ENCODE measurements around the gene CST4. TPM values are rescaled to one million over a fixed set of nuclear protein-coding genes. Genes with fewer than 3 reads are reported as not detected.

The CST4 gene
- total RNA-seq, 1 experiment from 2014 or later: not detected

DNA sequence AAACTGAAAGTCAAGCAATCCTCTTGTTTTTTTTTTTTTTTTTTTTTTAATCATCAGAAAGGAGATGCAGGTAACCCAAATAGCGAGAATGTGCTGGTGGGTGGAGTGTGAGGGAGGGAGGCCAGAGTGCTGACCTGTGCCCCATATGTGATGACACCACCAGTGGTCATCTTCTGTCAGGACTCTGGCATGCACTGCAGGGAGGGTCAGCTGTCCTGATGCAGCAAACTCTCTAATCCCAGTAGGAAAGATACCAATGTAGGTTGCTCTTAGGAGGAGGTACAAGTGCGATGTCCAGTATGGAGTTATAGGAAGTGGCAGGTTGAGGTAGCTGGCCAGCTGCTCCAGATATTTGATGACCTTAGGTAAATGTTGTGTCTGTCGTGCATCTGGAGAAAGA, 2.8 kb upstream of the CST4 start:
- TF ChIP-seq, protein P1, sequence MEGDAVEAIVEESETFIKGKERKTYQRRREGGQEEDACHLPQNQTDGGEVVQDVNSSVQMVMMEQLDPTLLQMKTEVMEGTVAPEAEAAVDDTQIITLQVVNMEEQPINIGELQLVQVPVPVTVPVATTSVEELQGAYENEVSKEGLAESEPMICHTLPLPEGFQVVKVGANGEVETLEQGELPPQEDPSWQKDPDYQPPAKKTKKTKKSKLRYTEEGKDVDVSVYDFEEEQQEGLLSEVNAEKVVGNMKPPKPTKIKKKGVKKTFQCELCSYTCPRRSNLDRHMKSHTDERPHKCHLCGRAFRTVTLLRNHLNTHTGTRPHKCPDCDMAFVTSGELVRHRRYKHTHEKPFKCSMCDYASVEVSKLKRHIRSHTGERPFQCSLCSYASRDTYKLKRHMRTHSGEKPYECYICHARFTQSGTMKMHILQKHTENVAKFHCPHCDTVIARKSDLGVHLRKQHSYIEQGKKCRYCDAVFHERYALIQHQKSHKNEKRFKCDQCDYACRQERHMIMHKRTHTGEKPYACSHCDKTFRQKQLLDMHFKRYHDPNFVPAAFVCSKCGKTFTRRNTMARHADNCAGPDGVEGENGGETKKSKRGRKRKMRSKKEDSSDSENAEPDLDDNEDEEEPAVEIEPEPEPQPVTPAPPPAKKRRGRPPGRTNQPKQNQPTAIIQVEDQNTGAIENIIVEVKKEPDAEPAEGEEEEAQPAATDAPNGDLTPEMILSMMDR (IDR thresholded peaks at IDR 0.05; ENCODE audit: unreplicated experiment): no peak
- H3K4me3 Mint-ChIP-seq (ENCODE audit: low read depth, unreplicated experiment): no peak overlapping the region
- DNase-seq: no peak
- no peaks in the 10 kb centered on the region for H3K9me3 Mint-ChIP-seq (ENCODE audit: low read depth, unreplicated experiment)
- no peaks in the 10 kb centered on the region for H3K36me3 Mint-ChIP-seq (ENCODE audit: insufficient read depth, unreplicated experiment)
- no peaks in the 10 kb centered on the region for H3K27me3 Mint-ChIP-seq (ENCODE audit: unreplicated experiment)
- H3K27ac Mint-ChIP-seq (ENCODE audit: unreplicated experiment): no peak overlapping the region
- CTCF ChIA-PET: no interaction called here
- H3K4me1 Mint-ChIP-seq (ENCODE audit: low read depth, unreplicated experiment): no peaks in the 10 kb centered on the region
- intact Hi-C loops (cut with micrococcal nuclease; ENCODE audit: unreplicated experiment): no loop called here
- no TSS peak for BruUV-seq (replicated peaks)

DNA sequence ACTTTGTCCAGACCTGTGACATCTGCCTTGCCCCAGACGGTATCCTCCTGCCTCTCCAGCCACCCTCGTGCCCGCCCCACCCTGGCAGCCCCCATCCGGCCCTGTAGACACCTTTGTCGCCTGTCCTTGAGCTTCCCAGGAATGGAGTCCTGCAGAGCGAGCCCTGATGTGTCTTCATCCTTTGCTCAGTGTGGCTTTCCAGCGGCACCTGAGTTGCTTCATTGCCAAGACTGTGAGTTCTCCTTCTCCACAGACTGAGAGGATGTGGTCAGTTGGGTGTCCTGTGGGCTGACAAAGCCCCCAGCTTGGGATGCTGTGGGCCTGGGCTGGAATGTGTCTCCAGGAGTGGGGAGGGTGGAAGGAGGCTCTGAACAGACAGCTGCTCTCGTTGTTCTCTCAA, 1.7 kb upstream of the CST4 start:
- H3K4me3 Mint-ChIP-seq (ENCODE audit: low read depth, unreplicated experiment): no peak overlapping the region

DNA sequence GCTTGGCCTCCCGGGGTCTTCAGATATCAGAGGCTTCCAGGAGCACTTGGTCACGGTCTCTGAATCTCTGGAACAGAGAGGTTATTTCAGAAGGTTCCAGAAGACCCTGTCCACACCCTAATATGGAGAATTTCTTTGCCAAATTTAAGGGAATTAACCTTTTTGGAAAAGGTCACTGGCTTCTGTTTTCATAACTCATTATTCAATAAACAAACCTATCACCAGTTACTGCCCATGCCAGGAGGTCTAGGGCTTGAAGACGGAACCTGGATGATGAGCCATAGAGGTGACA, 507 bp upstream of the CST4 start:
- H3K4me3 Mint-ChIP-seq (ENCODE audit: low read depth, unreplicated experiment): no peak overlapping the region
- intact Hi-C loops (cut with micrococcal nuclease; ENCODE audit: unreplicated experiment): no loop called here
- CTCF ChIA-PET: no interaction called here

More for the DNA sequence above, 1.7 kb upstream of the CST4 start:
- CTCF ChIA-PET: no interaction called here
- DNase-seq: no peak
- H3K9me3 Mint-ChIP-seq (ENCODE audit: low read depth, unreplicated experiment): no peaks in the 10 kb centered on the region
- no peaks in the 10 kb centered on the region for H3K4me1 Mint-ChIP-seq (ENCODE audit: low read depth, unreplicated experiment)
- no peak overlapping the region for H3K27ac Mint-ChIP-seq (ENCODE audit: unreplicated experiment)
- intact Hi-C loops (cut with micrococcal nuclease; ENCODE audit: unreplicated experiment): no loop called here
- H3K27me3 Mint-ChIP-seq (ENCODE audit: unreplicated experiment): no peaks in the 10 kb centered on the region
- BruUV-seq (replicated peaks): no TSS peak
- TF ChIP-seq, protein P1 (IDR thresholded peaks at IDR 0.05; ENCODE audit: unreplicated experiment): no peak
- no peaks in the 10 kb centered on the region for H3K36me3 Mint-ChIP-seq (ENCODE audit: insufficient read depth, unreplicated experiment)

GRCh38 chr20:23687986-23688385, 852 bp downstream of the CST4 start:
- H3K4me3 Mint-ChIP-seq (ENCODE audit: low read depth, unreplicated experiment): no peak overlapping the region
- BruUV-seq (replicated peaks): no TSS peak
- TF ChIP-seq, protein P1 (IDR thresholded peaks at IDR 0.05; ENCODE audit: unreplicated experiment): no peak
- no peaks in the 10 kb centered on the region for H3K36me3 Mint-ChIP-seq (ENCODE audit: insufficient read depth, unreplicated experiment)
- no peaks in the 10 kb centered on the region for H3K27me3 Mint-ChIP-seq (ENCODE audit: unreplicated experiment)
- H3K9me3 Mint-ChIP-seq (ENCODE audit: low read depth, unreplicated experiment): no peaks in the 10 kb centered on the region
- DNase-seq: no peak
- intact Hi-C loops (cut with micrococcal nuclease; ENCODE audit: unreplicated experiment): no loop called here
- CTCF ChIA-PET: no interaction called here
- H3K27ac Mint-ChIP-seq (ENCODE audit: unreplicated experiment): no peak overlapping the region
- H3K4me1 Mint-ChIP-seq (ENCODE audit: low read depth, unreplicated experiment): no peaks in the 10 kb centered on the region

More for the DNA sequence above, 507 bp upstream of the CST4 start:
- Mint-ChIP-seq H3K36me3 (ENCODE audit: insufficient read depth, unreplicated experiment) (no peaks in the 10 kb centered on the region), H3K27me3 (ENCODE audit: unreplicated experiment) (no peaks in the 10 kb centered on the region), H3K9me3 (ENCODE audit: low read depth, unreplicated experiment) (no peaks in the 10 kb centered on the region), H3K4me1 (ENCODE audit: low read depth, unreplicated experiment) (no peaks in the 10 kb centered on the region), H3K27ac (ENCODE audit: unreplicated experiment) (no peak overlapping the region)
- no TSS peak for BruUV-seq (replicated peaks)
- no peak for DNase-seq
- TF ChIP-seq, protein P1 (IDR thresholded peaks at IDR 0.05; ENCODE audit: unreplicated experiment): no peak

All from Calu3 (cell line).